Stomach (tissue), 4 donors: ENCODE data around the gene OR7C1.

Experiments used
- CTCF ChIP-seq, 7 experiments: fragments of 450-650 bp in 4 of 7; fragments of 200-600 bp in 3 of 7; sonication (generic) in 3 of 7; IDR thresholded peaks; one replicate each; pipeline ENCODE4 v1.5.1; 2016 to 2019; ENCODE audit warnings: antibody characterized with exemption in 7 of 7, control low read depth in 2 of 7, mild to moderate bottlenecking in 1 of 7
- EP300 ChIP-seq: sonication (generic); formaldehyde crosslinking; IDR thresholded peaks from one replicate; pipeline ENCODE4 v1.6.1; 2017; ENCODE audit warnings: antibody characterized with exemption
- POLR2A ChIP-seq, 4 donors: fragments of 450-650 bp; IDR thresholded peaks; one replicate each; pipeline ENCODE4 v1.6.1; 2016; ENCODE audit warnings: antibody characterized with exemption in 4 of 4, control low read depth in 2 of 4, mild to moderate bottlenecking in 1 of 4, moderate library complexity in 1 of 4
- POLR2AphosphoS5 ChIP-seq, 3 donors: sonication (generic); formaldehyde crosslinking; IDR thresholded peaks; one replicate each; pipeline ENCODE4 v1.6.1; 2016; ENCODE audit warnings: antibody characterized with exemption in 3 of 3

- TF ChIP-seq CTCF (IDR thresholded peaks at IDR 0.05) = no peak
- no peak for TF ChIP-seq POLR2A (IDR thresholded peaks at IDR 0.05)
- no peak for TF ChIP-seq POLR2AphosphoS5 (IDR thresholded peaks at IDR 0.05)
- no peak for TF ChIP-seq EP300
These were observed 62.0 kb downstream of the OR7C1 start for GRCh38 chr19:14772995-14773394.
